ENCODE data around the gene FBLN5.

FBLN5 gene

DNA sequence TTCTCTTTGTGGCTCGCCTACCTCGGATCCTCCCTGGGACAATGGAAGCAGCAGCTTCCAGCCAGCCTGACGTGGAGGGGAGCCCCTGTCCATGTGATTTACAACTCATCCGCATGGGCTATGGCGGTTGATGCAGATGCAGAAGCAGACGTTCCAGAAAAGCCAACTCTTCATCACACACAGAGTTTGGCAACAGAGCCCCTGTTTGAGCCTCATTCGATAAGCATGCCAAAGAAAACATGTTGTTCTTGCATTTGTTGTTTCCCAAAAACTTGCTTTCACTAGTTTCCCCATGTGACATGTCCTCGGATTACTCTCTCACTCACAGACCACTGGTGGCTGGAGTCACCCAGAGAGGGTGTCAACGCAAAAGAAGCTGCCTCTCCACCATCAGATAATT lies 63.7 kb downstream of the FBLN5 start:
- Histone ChIP-seq H3K36me3 (replicated peaks; ENCODE audit: insufficient read depth, low read length) (no peaks in the 10 kb centered on the region), H3K9me3 (replicated peaks; ENCODE audit: insufficient read depth, low read length) (no peaks in the 10 kb centered on the region), H3K4me1 (ENCODE audit: low read length) (no peaks in the 10 kb centered on the region), H3K79me2 (ENCODE audit: low read length) (no peaks in the 10 kb centered on the region), H2AFZ (ENCODE audit: low read length) (no peak overlapping the region), H3K27ac (ENCODE audit: low read length) (no peak overlapping the region), H3K4me2 (ENCODE audit: low read depth, low read length) (no peak overlapping the region), H3K27me3 (replicated peaks; ENCODE audit: insufficient read depth, low read length) (no peaks in the 10 kb centered on the region), H3F3A (ENCODE audit: insufficient read depth, low read length) (no peaks in the 10 kb centered on the region), H3K9ac (ENCODE audit: low read length) (no peak overlapping the region), H3K4me3 (ENCODE audit: low read length) (no peak overlapping the region), H4K20me1 (ENCODE audit: insufficient read depth, low read length) (no peaks in the 10 kb centered on the region), H3K9me2 (replicated peaks; ENCODE audit: insufficient read depth, low read length) (no peaks in the 10 kb centered on the region)
- no peak for TF ChIP-seq EZH2phosphoT487 (IDR thresholded peaks at IDR 0.05; ENCODE audit: low read length)
- DNase-seq = no peak

DNA sequence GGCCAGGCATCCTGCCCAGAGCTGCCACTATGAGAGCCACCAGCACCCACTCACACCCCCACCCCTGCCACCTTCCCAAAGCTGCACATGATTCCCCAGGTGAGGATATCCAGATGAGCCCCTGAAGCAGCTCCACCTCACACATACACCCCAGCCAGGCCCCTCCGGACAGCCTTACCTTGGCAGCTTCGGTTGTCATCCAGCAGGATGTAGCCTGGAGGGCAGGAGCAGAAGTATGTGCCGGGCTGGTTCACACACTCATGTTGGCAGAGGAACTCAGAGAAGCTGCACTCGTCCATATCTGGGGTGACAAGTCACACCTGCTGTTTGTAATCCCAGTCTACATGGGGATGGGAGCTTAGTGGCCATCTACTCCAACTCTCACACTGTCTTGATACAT lies 64.7 kb downstream of the FBLN5 start:
- H2AFZ ChIP-seq (ENCODE audit: low read length) = no peak overlapping the region
- no peaks in the 10 kb centered on the region for H3K4me1 ChIP-seq (ENCODE audit: low read length)
- no peaks in the 10 kb centered on the region for H4K20me1 ChIP-seq (ENCODE audit: insufficient read depth, low read length)
- no peaks in the 10 kb centered on the region for H3K9me3 ChIP-seq (replicated peaks; ENCODE audit: insufficient read depth, low read length)
- no peaks in the 10 kb centered on the region for H3K79me2 ChIP-seq (ENCODE audit: low read length)
- no peak overlapping the region for H3K9ac ChIP-seq (ENCODE audit: low read length)
- H3F3A ChIP-seq (ENCODE audit: insufficient read depth, low read length) = no peaks in the 10 kb centered on the region
- H3K27me3 ChIP-seq (replicated peaks; ENCODE audit: insufficient read depth, low read length) = no peaks in the 10 kb centered on the region
- no peak overlapping the region for H3K4me3 ChIP-seq (ENCODE audit: low read length)
- no peaks in the 10 kb centered on the region for H3K9me2 ChIP-seq (replicated peaks; ENCODE audit: insufficient read depth, low read length)
- no peak for DNase-seq
- H3K27ac ChIP-seq (ENCODE audit: low read length) = no peak overlapping the region
- H3K36me3 ChIP-seq (replicated peaks; ENCODE audit: insufficient read depth, low read length) = no peaks in the 10 kb centered on the region
- no peak for TF ChIP-seq EZH2 (optimal IDR thresholded peaks at IDR 0.05; ENCODE audit: low read depth, low read length)
- no peak for TF ChIP-seq EZH2phosphoT487 (IDR thresholded peaks at IDR 0.05; ENCODE audit: low read length)
- TF ChIP-seq, protein P1, sequence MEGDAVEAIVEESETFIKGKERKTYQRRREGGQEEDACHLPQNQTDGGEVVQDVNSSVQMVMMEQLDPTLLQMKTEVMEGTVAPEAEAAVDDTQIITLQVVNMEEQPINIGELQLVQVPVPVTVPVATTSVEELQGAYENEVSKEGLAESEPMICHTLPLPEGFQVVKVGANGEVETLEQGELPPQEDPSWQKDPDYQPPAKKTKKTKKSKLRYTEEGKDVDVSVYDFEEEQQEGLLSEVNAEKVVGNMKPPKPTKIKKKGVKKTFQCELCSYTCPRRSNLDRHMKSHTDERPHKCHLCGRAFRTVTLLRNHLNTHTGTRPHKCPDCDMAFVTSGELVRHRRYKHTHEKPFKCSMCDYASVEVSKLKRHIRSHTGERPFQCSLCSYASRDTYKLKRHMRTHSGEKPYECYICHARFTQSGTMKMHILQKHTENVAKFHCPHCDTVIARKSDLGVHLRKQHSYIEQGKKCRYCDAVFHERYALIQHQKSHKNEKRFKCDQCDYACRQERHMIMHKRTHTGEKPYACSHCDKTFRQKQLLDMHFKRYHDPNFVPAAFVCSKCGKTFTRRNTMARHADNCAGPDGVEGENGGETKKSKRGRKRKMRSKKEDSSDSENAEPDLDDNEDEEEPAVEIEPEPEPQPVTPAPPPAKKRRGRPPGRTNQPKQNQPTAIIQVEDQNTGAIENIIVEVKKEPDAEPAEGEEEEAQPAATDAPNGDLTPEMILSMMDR (IDR thresholded peaks at IDR 0.05; ENCODE audit: low read length) = no peak
- no peak overlapping the region for H3K4me2 ChIP-seq (ENCODE audit: low read depth, low read length)

DNA sequence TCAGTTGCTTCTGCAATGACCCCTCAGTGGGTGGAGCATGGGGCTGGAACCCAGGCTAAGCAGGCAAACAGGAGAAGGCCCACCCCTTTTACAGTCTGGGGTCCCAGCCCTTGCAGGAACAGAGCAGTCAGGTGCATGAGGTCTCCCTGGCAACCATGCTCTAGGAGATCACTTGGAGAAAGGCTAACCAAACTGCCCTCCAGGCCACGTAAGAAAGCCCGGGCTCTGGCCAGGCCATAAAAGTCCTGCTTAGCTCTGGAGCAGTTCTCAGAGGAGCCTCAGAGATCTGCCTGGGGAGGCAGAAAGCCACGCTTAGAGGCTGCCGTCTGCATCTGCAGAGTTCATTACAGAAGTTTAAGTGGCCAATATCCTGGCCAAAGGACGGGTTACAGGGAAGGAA lies 65.1 kb downstream of the FBLN5 start:
- DNase-seq = no peak
- no peak overlapping the region for H3K27ac ChIP-seq (ENCODE audit: low read length)
- H3K4me3 ChIP-seq (ENCODE audit: low read length) = no peak overlapping the region
- no peaks in the 10 kb centered on the region for H3K36me3 ChIP-seq (replicated peaks; ENCODE audit: insufficient read depth, low read length)
- no peaks in the 10 kb centered on the region for H3K9me3 ChIP-seq (replicated peaks; ENCODE audit: insufficient read depth, low read length)
- H2AFZ ChIP-seq (ENCODE audit: low read length) = no peak overlapping the region
- H3K9ac ChIP-seq (ENCODE audit: low read length) = no peak overlapping the region
- H3K79me2 ChIP-seq (ENCODE audit: low read length) = no peaks in the 10 kb centered on the region
- H4K20me1 ChIP-seq (ENCODE audit: insufficient read depth, low read length) = no peaks in the 10 kb centered on the region
- H3F3A ChIP-seq (ENCODE audit: insufficient read depth, low read length) = no peaks in the 10 kb centered on the region
- no peak for TF ChIP-seq EZH2 (optimal IDR thresholded peaks at IDR 0.05; ENCODE audit: low read depth, low read length)
- no peaks in the 10 kb centered on the region for H3K27me3 ChIP-seq (replicated peaks; ENCODE audit: insufficient read depth, low read length)
- H3K4me1 ChIP-seq (ENCODE audit: low read length) = no peaks in the 10 kb centered on the region
- H3K4me2 ChIP-seq (ENCODE audit: low read depth, low read length) = no peak overlapping the region
- H3K9me2 ChIP-seq (replicated peaks; ENCODE audit: insufficient read depth, low read length) = no peaks in the 10 kb centered on the region

GRCh38 chr14:91879196-91879595 lies 68.3 kb downstream of the FBLN5 start:
- no peak overlapping the region for H3K27ac ChIP-seq (ENCODE audit: low read length)
- no peaks in the 10 kb centered on the region for H3K27me3 ChIP-seq (replicated peaks; ENCODE audit: insufficient read depth, low read length)
- no peaks in the 10 kb centered on the region for H3K9me2 ChIP-seq (replicated peaks; ENCODE audit: insufficient read depth, low read length)
- no peaks in the 10 kb centered on the region for H3K36me3 ChIP-seq (replicated peaks; ENCODE audit: insufficient read depth, low read length)
- H2AFZ ChIP-seq (ENCODE audit: low read length) = no peak overlapping the region
- H3K79me2 ChIP-seq (ENCODE audit: low read length) = no peaks in the 10 kb centered on the region
- no peaks in the 10 kb centered on the region for H3F3A ChIP-seq (ENCODE audit: insufficient read depth, low read length)
- TF ChIP-seq, protein P1 (IDR thresholded peaks at IDR 0.05; ENCODE audit: low read length) = no peak
- TF ChIP-seq EZH2 (optimal IDR thresholded peaks at IDR 0.05; ENCODE audit: low read depth, low read length) (no peak), EZH2phosphoT487 (IDR thresholded peaks at IDR 0.05; ENCODE audit: low read length) (no peak)
- H3K4me3 ChIP-seq (ENCODE audit: low read length) = no peak overlapping the region
- no peak overlapping the region for H3K4me2 ChIP-seq (ENCODE audit: low read depth, low read length)
- H3K9me3 ChIP-seq (replicated peaks; ENCODE audit: insufficient read depth, low read length) = no peaks in the 10 kb centered on the region
- H3K9ac ChIP-seq (ENCODE audit: low read length) = no peak overlapping the region
- no peaks in the 10 kb centered on the region for H4K20me1 ChIP-seq (ENCODE audit: insufficient read depth, low read length)
- DNase-seq = no peak
- no peaks in the 10 kb centered on the region for H3K4me1 ChIP-seq (ENCODE audit: low read length)

All from MM.1S (cell line).